ENCODE results near the gene KIF3C. TPM values are rescaled to one million over a fixed set of nuclear protein-coding genes. Genes with fewer than 3 reads are reported as not detected.

Gene KIF3C
- total and polyA plus RNA-seq, 9 of the 15 experiments (the other 6 are each of a cell fraction or from before 2014, with no cell fraction given) = 0.69 to 6.7 (median 3.3) TPM

DNA sequence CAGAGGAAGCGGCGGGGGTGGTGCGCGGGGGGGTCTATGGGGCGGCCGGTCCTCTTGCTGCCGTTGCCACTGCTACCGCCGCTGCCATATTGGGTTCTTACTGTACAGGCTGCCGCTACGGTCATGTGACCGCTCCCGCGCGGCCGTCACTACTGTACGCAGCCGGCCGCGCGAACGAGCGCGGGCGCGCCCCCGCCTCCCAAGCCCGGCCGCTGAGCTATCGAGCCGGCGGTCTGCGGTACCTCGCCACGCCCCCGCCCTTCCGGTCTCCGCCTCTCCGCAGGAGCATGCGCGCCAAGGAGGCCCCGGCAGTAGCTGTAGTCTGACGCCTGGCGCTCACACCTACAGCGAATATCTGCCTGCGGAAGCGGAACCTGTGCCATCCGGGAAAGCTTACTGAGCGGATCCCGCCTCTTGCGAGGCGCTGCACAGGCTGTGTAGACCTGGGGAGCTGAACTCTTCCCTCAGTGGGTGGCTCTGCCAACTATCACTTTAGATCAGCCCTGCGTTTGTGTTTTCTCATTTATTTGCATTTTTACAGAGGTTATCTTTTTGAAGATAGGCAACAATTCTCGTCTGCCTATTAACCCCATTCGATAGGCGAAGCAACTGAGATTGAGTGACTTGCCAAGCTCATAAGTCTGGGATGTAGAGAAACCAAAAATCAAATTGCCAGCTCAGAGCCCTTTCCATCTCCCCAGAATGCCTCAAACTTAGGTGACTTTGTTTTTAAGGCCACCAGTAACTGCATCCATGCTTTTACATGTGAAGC is 103.8 kb downstream of the KIF3C start, which contains the start of gene ASXL2 (continued):
- TF ChIP-seq, protein P1, sequence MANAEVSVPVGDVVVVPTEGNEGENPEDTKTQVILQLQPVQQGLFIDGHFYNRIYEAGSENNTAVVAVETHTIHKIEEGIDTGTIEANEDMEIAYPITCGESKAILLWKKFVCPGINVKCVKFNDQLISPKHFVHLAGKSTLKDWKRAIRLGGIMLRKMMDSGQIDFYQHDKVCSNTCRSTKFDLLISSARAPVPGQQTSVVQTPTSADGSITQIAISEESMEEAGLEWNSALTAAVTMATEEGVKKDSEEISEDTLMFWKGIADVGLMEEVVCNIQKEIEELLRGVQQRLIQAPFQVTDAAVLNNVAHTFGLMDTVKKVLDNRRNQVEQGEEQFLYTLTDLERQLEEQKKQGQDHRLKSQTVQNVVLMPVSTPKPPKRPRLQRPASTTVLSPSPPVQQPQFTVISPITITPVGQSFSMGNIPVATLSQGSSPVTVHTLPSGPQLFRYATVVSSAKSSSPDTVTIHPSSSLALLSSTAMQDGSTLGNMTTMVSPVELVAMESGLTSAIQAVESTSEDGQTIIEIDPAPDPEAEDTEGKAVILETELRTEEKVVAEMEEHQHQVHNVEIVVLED (CRISPR knock-in tag; IDR thresholded peaks at IDR 0.05) = peak; percentile 92
- no peak for TF ChIP-seq ZNF354B (CRISPR knock-in tag; IDR thresholded peaks at IDR 0.05)
- no peak for TF ChIP-seq KAT2B (IDR thresholded peaks at IDR 0.05; ENCODE audit: low read depth, low read length)
- TF ChIP-seq, protein P2, sequence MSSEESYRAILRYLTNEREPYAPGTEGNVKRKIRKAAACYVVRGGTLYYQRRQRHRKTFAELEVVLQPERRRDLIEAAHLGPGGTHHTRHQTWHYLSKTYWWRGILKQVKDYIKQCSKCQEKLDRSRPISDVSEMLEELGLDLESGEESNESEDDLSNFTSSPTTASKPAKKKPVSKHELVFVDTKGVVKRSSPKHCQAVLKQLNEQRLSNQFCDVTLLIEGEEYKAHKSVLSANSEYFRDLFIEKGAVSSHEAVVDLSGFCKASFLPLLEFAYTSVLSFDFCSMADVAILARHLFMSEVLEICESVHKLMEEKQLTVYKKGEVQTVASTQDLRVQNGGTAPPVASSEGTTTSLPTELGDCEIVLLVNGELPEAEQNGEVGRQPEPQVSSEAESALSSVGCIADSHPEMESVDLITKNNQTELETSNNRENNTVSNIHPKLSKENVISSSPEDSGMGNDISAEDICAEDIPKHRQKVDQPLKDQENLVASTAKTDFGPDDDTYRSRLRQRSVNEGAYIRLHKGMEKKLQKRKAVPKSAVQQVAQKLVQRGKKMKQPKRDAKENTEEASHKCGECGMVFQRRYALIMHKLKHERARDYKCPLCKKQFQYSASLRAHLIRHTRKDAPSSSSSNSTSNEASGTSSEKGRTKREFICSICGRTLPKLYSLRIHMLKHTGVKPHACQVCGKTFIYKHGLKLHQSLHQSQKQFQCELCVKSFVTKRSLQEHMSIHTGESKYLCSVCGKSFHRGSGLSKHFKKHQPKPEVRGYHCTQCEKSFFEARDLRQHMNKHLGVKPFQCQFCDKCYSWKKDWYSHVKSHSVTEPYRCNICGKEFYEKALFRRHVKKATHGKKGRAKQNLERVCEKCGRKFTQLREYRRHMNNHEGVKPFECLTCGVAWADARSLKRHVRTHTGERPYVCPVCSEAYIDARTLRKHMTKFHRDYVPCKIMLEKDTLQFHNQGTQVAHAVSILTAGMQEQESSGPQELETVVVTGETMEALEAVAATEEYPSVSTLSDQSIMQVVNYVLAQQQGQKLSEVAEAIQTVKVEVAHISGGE (CRISPR knock-in tag; IDR thresholded peaks at IDR 0.05) = peak in 1 of 3 experiments; percentile 89; a peak in 2 of 6 replicates
- TF ChIP-seq KDM5B (IDR thresholded peaks at IDR 0.05; ENCODE audit: insufficient replicate concordance, low read depth, low read length) = peak; percentile 76
- peak in 1 of 2 experiments; percentile 25; a peak in 2 of 4 replicates for TF ChIP-seq SRF (CRISPR knock-in tag; IDR thresholded peaks at IDR 0.05)
- TF ChIP-seq SP1 (CRISPR knock-in tag; IDR thresholded peaks at IDR 0.05) = peak; percentile 68; the same call in 1 of the 2 replicates
- TF ChIP-seq NRF1 (conservative IDR thresholded peaks at IDR 0.05 in 1 of 2, IDR thresholded peaks at IDR 0.05 in 1 of 2) = peak; percentile 98
- TF ChIP-seq TBL1XR1 (IDR thresholded peaks at IDR 0.05; ENCODE audit: low read length in 2 of 2) = peak in 1 of 2 experiments; percentile 11; a peak in 1 of 4 replicates
- TF ChIP-seq ETV1 (tag; conservative IDR thresholded peaks at IDR 0.05; ENCODE audit: low read depth) = peak; percentile 75
- peak in 1 of 2 experiments; percentile 69; a peak in 2 of 4 replicates for TF ChIP-seq MAZ (CRISPR knock-in tag; conservative IDR thresholded peaks at IDR 0.05 in 1 of 2, IDR thresholded peaks at IDR 0.05 in 1 of 2)
- TF ChIP-seq CBFA2T2 (conservative IDR thresholded peaks at IDR 0.05) = peak; percentile 56
- TF ChIP-seq, protein P3, sequence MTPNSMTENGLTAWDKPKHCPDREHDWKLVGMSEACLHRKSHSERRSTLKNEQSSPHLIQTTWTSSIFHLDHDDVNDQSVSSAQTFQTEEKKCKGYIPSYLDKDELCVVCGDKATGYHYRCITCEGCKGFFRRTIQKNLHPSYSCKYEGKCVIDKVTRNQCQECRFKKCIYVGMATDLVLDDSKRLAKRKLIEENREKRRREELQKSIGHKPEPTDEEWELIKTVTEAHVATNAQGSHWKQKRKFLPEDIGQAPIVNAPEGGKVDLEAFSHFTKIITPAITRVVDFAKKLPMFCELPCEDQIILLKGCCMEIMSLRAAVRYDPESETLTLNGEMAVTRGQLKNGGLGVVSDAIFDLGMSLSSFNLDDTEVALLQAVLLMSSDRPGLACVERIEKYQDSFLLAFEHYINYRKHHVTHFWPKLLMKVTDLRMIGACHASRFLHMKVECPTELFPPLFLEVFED (CRISPR knock-in tag; conservative IDR thresholded peaks at IDR 0.05) = no peak
- TF ChIP-seq, protein P4, sequence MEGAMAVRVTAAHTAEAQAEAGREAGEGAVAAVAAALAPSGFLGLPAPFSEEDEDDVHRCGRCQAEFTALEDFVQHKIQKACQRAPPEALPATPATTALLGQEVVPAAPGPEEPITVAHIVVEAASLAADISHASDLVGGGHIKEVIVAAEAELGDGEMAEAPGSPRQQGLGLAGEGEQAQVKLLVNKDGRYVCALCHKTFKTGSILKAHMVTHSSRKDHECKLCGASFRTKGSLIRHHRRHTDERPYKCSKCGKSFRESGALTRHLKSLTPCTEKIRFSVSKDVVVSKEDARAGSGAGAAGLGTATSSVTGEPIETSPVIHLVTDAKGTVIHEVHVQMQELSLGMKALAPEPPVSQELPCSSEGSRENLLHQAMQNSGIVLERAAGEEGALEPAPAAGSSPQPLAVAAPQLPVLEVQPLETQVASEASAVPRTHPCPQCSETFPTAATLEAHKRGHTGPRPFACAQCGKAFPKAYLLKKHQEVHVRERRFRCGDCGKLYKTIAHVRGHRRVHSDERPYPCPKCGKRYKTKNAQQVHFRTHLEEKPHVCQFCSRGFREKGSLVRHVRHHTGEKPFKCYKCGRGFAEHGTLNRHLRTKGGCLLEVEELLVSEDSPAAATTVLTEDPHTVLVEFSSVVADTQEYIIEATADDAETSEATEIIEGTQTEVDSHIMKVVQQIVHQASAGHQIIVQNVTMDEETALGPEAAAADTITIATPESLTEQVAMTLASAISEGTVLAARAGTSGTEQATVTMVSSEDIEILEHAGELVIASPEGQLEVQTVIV (CRISPR knock-in tag; IDR thresholded peaks at IDR 0.05; ENCODE audit: borderline replicate concordance) = no peak
- peak; percentile 60 for TF ChIP-seq SMAD1 (IDR thresholded peaks at IDR 0.05; ENCODE audit: low read depth, low read length, partially characterized antibody)
- peak; percentile 94 for TF ChIP-seq CXXC5 (CRISPR knock-in tag; IDR thresholded peaks at IDR 0.05)
